MV-4-11 (cell line): ENCODE results near the gene C21orf91.

Source experiments
- DNase-seq: peaks from one replicate; lab custom pipeline; 2025; lab: John Stamatoyannopoulos, UW

Gene C21orf91

DNA sequence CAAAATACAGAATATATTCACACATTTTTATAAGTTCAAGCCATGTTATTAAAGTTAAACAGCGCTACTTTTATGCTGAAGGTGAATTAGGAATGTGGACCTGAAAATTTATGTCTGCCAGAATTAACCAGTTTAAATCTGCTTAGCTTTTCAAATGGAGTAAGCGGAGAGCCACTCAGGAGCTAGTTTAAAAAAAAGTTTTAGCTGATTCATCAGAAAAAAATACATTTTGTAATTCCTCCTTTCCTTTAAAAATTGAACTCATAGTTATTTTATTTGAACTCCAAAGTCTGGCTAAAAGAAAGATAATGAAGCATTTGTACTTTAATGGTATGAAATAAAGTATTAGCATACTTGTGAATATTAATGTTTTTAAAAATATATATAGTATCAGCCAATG, 21.2 kb downstream of the C21orf91 start:
- DNase-seq, result no peak

- DNase-seq, result no peak
Observed at GRCh38 chr21:17796503-17796902, 22.7 kb downstream of the C21orf91 start.

GRCh38 chr21:17796037-17796403, 23.1 kb downstream of the C21orf91 start:
- no peak for DNase-seq

GRCh38 chr21:17795146-17796036, 23.8 kb downstream of the C21orf91 start:
- no peak for DNase-seq

- no peak for DNase-seq
Observed at GRCh38 chr21:17794518-17795145, 24.5 kb downstream of the C21orf91 start.

- no peak for DNase-seq
Observed at GRCh38 chr21:17793246-17794123, 25.7 kb downstream of the C21orf91 start.

DNA sequence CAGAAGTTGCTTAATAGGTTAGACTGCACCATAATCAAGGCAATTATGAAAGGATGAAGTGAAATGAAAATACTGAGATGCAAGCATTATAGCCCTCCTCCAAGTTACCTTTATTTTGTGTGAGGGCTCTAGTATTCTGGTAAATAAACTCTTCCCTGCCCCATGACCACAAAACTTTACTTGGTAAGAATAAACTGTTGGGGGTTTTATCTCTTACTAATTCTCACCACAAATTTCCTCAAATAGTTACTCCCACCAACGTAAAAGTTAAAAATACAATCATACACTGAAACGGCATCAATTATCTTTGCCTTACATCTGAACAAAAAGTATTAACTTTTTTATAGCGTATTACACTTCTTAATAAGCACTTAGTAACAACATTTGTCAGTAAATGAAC, 29.5 kb downstream of the C21orf91 start:
- DNase-seq, result no peak

DNA sequence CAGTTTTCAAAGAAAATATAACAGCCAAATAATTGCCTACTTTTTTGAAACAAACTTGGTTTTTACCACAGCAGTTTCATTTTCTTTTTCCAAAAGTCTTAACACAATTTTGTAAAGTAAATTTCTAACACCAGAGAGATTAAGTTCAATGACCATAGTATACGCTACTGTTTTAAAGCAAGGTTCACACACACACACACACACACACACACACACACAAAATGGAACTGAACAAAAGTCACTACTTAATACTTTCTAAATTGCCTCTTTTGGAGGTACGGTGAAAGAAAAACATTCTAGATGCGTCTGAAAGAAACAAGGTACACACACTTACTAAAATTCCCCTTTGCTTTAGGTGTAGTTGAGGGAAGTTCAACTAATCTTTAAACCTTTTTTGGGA, 30.1 kb downstream of the C21orf91 start:
- peak; percentile 22 for DNase-seq

- DNase-seq, result no peak
Observed at GRCh38 chr21:17786851-17787181, 32.3 kb downstream of the C21orf91 start.

GRCh38 chr21:17786071-17786850, 32.9 kb downstream of the C21orf91 start:
- DNase-seq, result peak; percentile 78

- DNase-seq, result no peak
Observed at GRCh38 chr21:17785403-17785788, 33.8 kb downstream of the C21orf91 start.

DNA sequence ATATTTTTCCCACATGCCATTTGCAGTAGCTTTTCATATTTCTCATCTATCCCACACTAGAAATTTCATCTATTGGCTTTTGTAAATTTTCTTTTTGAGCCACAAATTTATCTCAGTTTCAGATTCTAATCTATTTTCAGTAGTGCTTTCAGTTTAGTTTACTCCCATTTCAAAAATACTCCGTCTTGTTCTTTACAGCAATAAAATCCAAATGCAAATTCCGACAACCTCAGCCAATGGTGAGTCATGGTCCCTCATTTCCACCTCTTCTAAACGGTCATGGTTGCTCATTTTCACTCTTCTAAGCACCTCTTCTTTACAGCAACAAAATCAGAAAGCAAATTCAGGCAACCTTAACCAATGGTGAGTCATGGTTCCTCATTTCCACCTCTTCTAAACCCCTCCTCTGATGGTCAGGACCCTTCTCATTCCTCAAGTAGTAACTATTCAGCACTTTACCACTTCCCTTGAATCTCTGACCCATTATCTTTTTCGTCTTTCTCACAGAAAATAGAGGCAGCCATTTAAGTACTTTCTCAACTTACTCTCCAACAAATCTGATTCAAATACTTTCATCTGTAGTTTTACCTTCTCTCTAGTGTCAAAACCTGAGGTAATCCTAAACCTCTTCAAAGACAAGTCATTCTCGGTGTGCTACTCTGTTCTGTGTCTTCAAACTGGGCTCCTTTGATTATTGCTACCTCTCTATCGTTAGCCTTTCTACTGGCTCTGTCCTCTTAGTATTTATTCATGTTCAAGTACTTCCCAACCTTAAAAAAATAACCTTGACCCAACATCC, 34.4 kb downstream of the C21orf91 start:
- peak; percentile 63 for DNase-seq

DNA sequence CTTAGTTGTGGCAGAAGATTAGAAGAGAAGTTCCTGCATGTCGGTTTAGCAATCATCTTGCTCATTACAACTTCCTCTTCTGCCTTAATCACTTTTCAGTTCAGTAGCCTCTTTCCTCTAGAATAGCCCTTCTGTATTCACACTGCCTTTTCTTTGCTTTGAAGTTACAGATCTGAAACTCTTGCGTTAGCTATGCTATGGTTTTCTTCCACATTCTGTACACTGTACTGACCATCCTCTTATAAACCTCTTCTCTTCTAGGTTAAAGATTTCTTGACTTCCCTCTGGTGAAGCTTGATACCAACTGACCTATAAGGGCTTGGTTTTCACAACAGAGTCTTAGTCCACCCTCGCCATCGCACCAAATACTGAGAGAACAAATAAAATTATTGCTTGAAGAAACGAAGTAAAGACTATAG, 35.0 kb downstream of the C21orf91 start:
- DNase-seq, result peak; percentile 96

GRCh38 chr21:17783481-17784179, 35.5 kb downstream of the C21orf91 start:
- DNase-seq, result peak; percentile 58

DNA sequence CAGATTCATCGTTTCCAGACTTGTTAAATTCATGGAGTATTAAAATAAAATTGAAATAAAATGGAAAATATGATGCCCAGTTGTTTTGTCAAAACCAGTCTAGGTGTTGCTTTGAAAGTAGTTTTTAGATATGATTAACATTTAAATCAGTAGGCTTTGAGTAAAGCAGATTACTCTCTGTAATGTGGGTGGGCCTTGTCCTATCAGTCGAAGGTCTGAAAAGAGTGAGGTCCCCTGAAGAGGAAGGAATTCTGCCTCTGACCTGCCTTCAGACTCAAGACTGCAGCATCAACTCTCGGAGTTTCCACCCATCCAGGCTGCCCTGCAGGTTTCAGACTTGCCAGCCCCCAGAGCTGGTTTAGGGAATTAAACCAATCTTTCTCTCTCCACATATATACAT, 36.2 kb downstream of the C21orf91 start:
- no peak for DNase-seq

DNA sequence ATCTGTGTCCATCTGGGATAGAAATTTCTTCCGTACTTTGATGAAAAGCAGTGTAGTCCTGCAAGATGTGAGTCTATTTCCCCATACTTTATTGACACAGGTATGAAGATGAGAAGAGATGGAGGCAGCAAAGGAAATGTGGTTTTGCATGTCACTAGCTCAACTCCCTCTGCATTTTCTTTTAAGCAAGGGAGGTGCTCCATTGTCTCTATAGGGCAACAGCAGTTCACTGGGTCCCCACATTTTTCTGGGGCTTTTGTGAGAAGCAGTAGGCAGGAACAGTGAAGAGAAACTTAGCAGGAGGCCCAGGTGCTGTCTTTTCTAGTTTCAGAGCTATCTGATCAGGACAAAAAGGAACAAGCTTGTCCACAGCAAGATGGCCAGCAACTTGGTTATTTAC, 37.1 kb downstream of the C21orf91 start:
- no peak for DNase-seq

DNA sequence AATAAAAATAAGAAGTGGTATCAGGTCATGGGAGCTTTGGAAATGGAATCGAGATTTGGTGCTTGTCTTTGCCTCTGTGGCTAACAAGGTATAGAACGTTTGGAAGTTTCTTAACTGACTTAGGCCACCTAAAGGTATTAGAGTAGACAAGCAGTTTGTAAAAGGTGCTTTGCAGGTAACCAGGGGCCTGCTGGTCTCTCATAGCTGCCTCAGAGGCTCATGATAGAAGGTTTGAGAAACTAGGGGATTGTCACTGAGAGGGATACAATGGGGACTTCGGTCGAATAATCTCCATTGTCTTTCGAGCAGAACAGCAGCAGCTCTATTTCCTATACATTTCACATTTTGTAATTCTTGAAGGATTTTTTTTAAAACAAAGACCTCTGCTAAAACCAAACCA, 37.6 kb downstream of the C21orf91 start:
- DNase-seq, result no peak

GRCh38 chr21:17780539-17780938, 38.6 kb downstream of the C21orf91 start:
- DNase-seq, result peak; percentile 63

GRCh38 chr21:17779980-17780379, 39.2 kb downstream of the C21orf91 start:
- DNase-seq, result no peak

DNA sequence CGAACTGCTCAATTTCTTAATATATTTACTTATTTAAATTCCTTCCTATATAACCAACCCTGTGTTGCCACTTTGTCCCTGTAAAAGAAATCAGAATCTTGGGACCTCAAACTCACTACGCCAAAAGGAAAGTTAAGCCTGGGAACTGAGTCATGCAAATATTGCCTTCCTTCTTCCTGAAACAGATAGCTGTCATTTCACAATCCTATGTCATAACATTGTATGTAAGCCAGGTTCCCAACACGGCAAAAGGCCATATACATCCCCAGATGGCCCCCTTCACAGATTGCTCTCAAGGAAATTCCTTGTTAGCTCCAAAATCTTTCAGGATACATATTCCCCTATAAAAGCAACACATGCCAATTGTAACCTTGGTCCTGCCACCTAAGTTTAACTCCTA, 39.7 kb downstream of the C21orf91 start:
- DNase-seq, result peak; percentile 62
